IMR-90 (cell line): ENCODE measurements around the gene RAPGEF5.

ENCODE experiments used
- POLR2A ChIP-seq: IDR thresholded peaks from 2 replicates; pipeline ENCODE4 v1.6.1; 2012; ENCODE audit warnings: mild to moderate bottlenecking, low read depth, low read length
- RAD21 ChIP-seq: IDR thresholded peaks from 2 replicates; pipeline ENCODE4 v1.6.1; 2012; ENCODE audit warnings: low read length, improper control_type of control experiment
- RCOR1 ChIP-seq: IDR thresholded peaks from 2 replicates; pipeline ENCODE4 v1.6.1; 2012; ENCODE audit warnings: mild to moderate bottlenecking, low read length, improper control_type of control experiment; ENCODE audit not compliant: insufficient replicate concordance
- SMC3 ChIP-seq: fragments of 150-350 bp; IDR thresholded peaks from 2 replicates; pipeline ENCODE4 v1.6.1; 2016; ENCODE audit warnings: low read depth, mild to moderate bottlenecking, antibody characterized with exemption, low read length, moderate library complexity
- TF ChIP-seq, protein P1 (sequence below): conservative IDR thresholded peaks from 2 replicates; pipeline ENCODE4 v1.5.1; 2012; ENCODE audit warnings: mild to moderate bottlenecking, low read depth, low read length, improper control_type of control experiment

DNA sequence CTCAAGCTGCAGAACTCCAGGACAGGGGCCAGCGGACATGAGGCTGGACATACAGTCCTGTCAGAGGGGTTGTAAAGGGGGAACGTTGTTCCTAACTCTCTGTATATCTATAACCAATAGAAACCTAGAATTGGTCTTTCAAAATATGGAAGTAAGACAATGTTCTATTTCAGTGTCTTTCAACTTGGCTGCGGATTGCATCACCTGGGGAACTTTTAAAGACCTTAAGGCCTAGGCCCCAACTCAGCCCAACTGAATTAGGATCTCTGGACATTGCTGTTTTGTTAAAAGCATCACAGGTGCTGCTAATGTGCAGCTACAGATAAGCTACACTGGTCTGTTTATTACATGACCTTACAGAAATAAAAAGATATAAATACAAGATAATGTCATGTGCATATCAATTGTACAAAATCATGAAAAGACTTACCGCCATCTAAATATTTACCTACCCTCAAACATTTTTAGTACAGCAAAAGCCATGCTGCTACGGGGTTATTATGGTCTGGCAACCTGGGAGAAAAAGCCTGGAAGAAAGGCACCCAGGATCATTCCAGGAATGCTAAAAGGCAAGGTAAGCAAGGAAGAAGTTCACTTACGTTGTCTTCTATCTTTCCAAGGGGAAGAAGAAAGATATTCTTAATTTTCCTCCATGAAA, 169.1 kb downstream of the RAPGEF5 start:
- TF ChIP-seq, protein P1, sequence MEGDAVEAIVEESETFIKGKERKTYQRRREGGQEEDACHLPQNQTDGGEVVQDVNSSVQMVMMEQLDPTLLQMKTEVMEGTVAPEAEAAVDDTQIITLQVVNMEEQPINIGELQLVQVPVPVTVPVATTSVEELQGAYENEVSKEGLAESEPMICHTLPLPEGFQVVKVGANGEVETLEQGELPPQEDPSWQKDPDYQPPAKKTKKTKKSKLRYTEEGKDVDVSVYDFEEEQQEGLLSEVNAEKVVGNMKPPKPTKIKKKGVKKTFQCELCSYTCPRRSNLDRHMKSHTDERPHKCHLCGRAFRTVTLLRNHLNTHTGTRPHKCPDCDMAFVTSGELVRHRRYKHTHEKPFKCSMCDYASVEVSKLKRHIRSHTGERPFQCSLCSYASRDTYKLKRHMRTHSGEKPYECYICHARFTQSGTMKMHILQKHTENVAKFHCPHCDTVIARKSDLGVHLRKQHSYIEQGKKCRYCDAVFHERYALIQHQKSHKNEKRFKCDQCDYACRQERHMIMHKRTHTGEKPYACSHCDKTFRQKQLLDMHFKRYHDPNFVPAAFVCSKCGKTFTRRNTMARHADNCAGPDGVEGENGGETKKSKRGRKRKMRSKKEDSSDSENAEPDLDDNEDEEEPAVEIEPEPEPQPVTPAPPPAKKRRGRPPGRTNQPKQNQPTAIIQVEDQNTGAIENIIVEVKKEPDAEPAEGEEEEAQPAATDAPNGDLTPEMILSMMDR: no peak
- TF ChIP-seq RCOR1 (no peak), SMC3 (no peak), POLR2A (no peak), RAD21 (no peak)
